A673 (cell line): ENCODE data around the gene GALNT13. TPM values are rescaled to one million over a fixed set of nuclear protein-coding genes. Genes with fewer than 3 reads are reported as not detected.

Experiments
- BruUV-seq: library from RNA; stranded (reverse); fragments of 400-500 nt; replicated peaks from 2 replicates; lab custom pipeline; 2021; lab: Mats Ljungman, UMichigan
- CTCF ChIA-PET: fragments of 300-600 bp; sonication (Branson Sonifier 250); formaldehyde crosslinking; loops from one replicate; lab custom pipeline; 2022; ENCODE audit warnings: antibody characterized with exemption; lab: Charles Lee
- POLR2A ChIA-PET: fragments of 300-600 bp; sonication (Branson Sonifier 250); formaldehyde crosslinking; loops from one replicate; lab custom pipeline; 2022; ENCODE audit warnings: antibody characterized with exemption; ENCODE audit not compliant: low non-redundant PET; lab: Charles Lee
- DNase-seq: peaks from one replicate; pipeline ENCODE4 v3.0.0-alpha.2; 2015; ENCODE audit warnings: low spot score
- H3K27ac ChIP-seq: fragments of 200-600 bp; sonication (generic); 2 replicates; pipeline ENCODE4 v1.5.1; 2016; ENCODE audit warnings: mixed run types, low read depth, mild to moderate bottlenecking, mixed read lengths, antibody characterized with exemption, low read length; ENCODE audit not compliant: poor library complexity, severe bottlenecking
- H3K27me3 ChIP-seq: fragments of 200-600 bp; sonication (generic); replicated peaks from 2 replicates; pipeline ENCODE4 v1.6.1; 2017; ENCODE audit warnings: mixed run types, low read depth, mild to moderate bottlenecking, mixed read lengths, antibody characterized with exemption, low read length; ENCODE audit not compliant: insufficient read depth, poor library complexity
- H3K36me3 ChIP-seq: fragments of 200-600 bp; sonication (generic); 2 replicates; pipeline ENCODE4 v1.6.1; 2016; ENCODE audit warnings: mixed run types, mild to moderate bottlenecking, mixed read lengths, antibody characterized with exemption, low read length; ENCODE audit not compliant: insufficient read depth, poor library complexity, severe bottlenecking
- H3K4me1 ChIP-seq: fragments of 200-600 bp; sonication (generic); 2 replicates; pipeline ENCODE4 v1.6.1; 2017; ENCODE audit warnings: mixed run types, mild to moderate bottlenecking, mixed read lengths, antibody characterized with exemption, low read length; ENCODE audit not compliant: insufficient read depth, poor library complexity, severe bottlenecking
- H3K4me3 ChIP-seq: fragments of 200-600 bp; sonication (generic); 2 replicates; pipeline ENCODE4 v1.5.1; 2016; ENCODE audit warnings: low read depth, mixed run types, mild to moderate bottlenecking, mixed read lengths, low read length; ENCODE audit not compliant: poor library complexity, severe bottlenecking
- H3K9me3 ChIP-seq: fragments of 200-600 bp; sonication (generic); 2 replicates; pipeline ENCODE4 v1.6.1; 2016; ENCODE audit warnings: mixed run types, low read depth, mild to moderate bottlenecking, mixed read lengths, antibody characterized with exemption, low read length; ENCODE audit not compliant: poor library complexity, severe bottlenecking
- EZH2 ChIP-seq: fragments of 200-600 bp; sonication (generic); IDR thresholded peaks from 2 replicates; pipeline ENCODE4 v1.6.1; 2017; ENCODE audit warnings: borderline replicate concordance, low read depth, mild to moderate bottlenecking, mixed read lengths, antibody characterized with exemption, low read length; ENCODE audit not compliant: poor library complexity, severe bottlenecking
- intact Hi-C: fragments of 100-400 bp; cut with micrococcal nuclease; formaldehyde crosslinking; loops from one replicate; pipeline ENCODE4 v1.10.0; 2022; ENCODE audit not compliant: unreplicated experiment
- total RNA-seq: library from RNA; stranded (reverse); gene quantifications from 2 replicates; pipeline ENCODE4 v1.2.3, GENCODE V29; 2021
- TF ChIP-seq, protein P1 (sequence below): fragments of 300-800, 200-600 bp; sonication (generic); conservative IDR thresholded peaks from 2 replicates; pipeline ENCODE4 v1.5.1; 2017; ENCODE audit warnings: low read depth, mild to moderate bottlenecking, antibody characterized with exemption, low read length, moderate library complexity, mixed read lengths

GALNT13 gene
- total RNA-seq, 1 experiment from 2014 or later, result not detected

GRCh38 chr2:154067124-154067523, 195.4 kb downstream of the GALNT13 start:
- Histone ChIP-seq H3K27ac (no peak overlapping the region), H3K27me3 (no peaks in the 10 kb centered on the region), H3K36me3 (no peaks in the 10 kb centered on the region), H3K4me1 (no peaks in the 10 kb centered on the region), H3K4me3 (no peak overlapping the region), H3K9me3 (no peaks in the 10 kb centered on the region)
- intact Hi-C loops, result no loop called here
- TF ChIP-seq, protein P1, sequence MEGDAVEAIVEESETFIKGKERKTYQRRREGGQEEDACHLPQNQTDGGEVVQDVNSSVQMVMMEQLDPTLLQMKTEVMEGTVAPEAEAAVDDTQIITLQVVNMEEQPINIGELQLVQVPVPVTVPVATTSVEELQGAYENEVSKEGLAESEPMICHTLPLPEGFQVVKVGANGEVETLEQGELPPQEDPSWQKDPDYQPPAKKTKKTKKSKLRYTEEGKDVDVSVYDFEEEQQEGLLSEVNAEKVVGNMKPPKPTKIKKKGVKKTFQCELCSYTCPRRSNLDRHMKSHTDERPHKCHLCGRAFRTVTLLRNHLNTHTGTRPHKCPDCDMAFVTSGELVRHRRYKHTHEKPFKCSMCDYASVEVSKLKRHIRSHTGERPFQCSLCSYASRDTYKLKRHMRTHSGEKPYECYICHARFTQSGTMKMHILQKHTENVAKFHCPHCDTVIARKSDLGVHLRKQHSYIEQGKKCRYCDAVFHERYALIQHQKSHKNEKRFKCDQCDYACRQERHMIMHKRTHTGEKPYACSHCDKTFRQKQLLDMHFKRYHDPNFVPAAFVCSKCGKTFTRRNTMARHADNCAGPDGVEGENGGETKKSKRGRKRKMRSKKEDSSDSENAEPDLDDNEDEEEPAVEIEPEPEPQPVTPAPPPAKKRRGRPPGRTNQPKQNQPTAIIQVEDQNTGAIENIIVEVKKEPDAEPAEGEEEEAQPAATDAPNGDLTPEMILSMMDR, result no peak
- TF ChIP-seq EZH2, result no peak
- CTCF ChIA-PET, result no interaction called here
- DNase-seq, result no peak
- no TSS peak for BruUV-seq
- POLR2A ChIA-PET, result no interaction called here

- Histone ChIP-seq H3K4me3 (no peak overlapping the region), H3K4me1 (no peaks in the 10 kb centered on the region), H3K27ac (no peak overlapping the region), H3K27me3 (no peaks in the 10 kb centered on the region), H3K9me3 (no peaks in the 10 kb centered on the region), H3K36me3 (no peaks in the 10 kb centered on the region)
- ChIA-PET CTCF (no interaction called here), POLR2A (no interaction called here)
- intact Hi-C loops, result no loop called here
- DNase-seq, result no peak
- no TSS peak for BruUV-seq
- TF ChIP-seq, protein P1, result no peak
- TF ChIP-seq EZH2, result no peak
Measured at GRCh38 chr2:154078926-154079325, 207.2 kb downstream of the GALNT13 start.

GRCh38 chr2:154092571-154092970, 220.8 kb downstream of the GALNT13 start:
- no peaks in the 10 kb centered on the region for H3K27me3 ChIP-seq
- no peak overlapping the region for H3K4me3 ChIP-seq
- no peaks in the 10 kb centered on the region for H3K36me3 ChIP-seq
- no TSS peak for BruUV-seq
- H3K4me1 ChIP-seq, result no peaks in the 10 kb centered on the region
- no peak for TF ChIP-seq EZH2
- TF ChIP-seq, protein P1, result no peak
- intact Hi-C loops, result no loop called here
- no peaks in the 10 kb centered on the region for H3K9me3 ChIP-seq
- H3K27ac ChIP-seq, result no peak overlapping the region
- no peak for DNase-seq
- CTCF ChIA-PET, result no interaction called here
- POLR2A ChIA-PET, result no interaction called here
